ENCODE data around the gene TDRD9. TPM values are rescaled to one million over a fixed set of nuclear protein-coding genes. Genes with fewer than 3 reads are reported as not detected.

TDRD9 gene, protein sequence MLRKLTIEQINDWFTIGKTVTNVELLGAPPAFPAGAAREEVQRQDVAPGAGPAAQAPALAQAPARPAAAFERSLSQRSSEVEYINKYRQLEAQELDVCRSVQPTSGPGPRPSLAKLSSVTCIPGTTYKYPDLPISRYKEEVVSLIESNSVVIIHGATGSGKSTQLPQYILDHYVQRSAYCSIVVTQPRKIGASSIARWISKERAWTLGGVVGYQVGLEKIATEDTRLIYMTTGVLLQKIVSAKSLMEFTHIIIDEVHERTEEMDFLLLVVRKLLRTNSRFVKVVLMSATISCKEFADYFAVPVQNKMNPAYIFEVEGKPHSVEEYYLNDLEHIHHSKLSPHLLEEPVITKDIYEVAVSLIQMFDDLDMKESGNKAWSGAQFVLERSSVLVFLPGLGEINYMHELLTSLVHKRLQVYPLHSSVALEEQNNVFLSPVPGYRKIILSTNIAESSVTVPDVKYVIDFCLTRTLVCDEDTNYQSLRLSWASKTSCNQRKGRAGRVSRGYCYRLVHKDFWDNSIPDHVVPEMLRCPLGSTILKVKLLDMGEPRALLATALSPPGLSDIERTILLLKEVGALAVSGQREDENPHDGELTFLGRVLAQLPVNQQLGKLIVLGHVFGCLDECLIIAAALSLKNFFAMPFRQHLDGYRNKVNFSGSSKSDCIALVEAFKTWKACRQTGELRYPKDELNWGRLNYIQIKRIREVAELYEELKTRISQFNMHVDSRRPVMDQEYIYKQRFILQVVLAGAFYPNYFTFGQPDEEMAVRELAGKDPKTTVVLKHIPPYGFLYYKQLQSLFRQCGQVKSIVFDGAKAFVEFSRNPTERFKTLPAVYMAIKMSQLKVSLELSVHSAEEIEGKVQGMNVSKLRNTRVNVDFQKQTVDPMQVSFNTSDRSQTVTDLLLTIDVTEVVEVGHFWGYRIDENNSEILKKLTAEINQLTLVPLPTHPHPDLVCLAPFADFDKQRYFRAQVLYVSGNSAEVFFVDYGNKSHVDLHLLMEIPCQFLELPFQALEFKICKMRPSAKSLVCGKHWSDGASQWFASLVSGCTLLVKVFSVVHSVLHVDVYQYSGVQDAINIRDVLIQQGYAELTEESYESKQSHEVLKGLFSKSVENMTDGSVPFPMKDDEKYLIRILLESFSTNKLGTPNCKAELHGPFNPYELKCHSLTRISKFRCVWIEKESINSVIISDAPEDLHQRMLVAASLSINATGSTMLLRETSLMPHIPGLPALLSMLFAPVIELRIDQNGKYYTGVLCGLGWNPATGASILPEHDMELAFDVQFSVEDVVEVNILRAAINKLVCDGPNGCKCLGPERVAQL (N-terminal part only)
- total RNA-seq, result 1 to 10 TPM; 5.4 to 9.1 TPM
- 1 to 10 TPM in 4 of 6 donors, under 1 TPM in 2; 0.63 to 2.9 (median 1.4) TPM for polyA plus RNA-seq (ENCODE audit: insufficient read length in 6 of 6)
- long read RNA-seq, donor 1, result 0 reads
- long read RNA-seq, donor 2, result 0 reads
- long read RNA-seq, donor 3, result 0 reads
- long read RNA-seq, donor 4, partial matches to known transcripts, result 1 of 2 reads
- long read RNA-seq, donor 4, other reads (novel, unspliced or antisense), result 1 of 2 reads
- long read RNA-seq, donor 5, result 0 reads
- long read RNA-seq, donor 6, result 0 reads
- long read RNA-seq, donor 7, result 0 reads
- long read RNA-seq, donor 8, result 0 reads
- long read RNA-seq, donor 9, result 0 reads
- long read RNA-seq, donor 10, result 0 reads
- long read RNA-seq, donor 11, result 0 reads
- long read RNA-seq, donor 12, result 0 reads

DNA sequence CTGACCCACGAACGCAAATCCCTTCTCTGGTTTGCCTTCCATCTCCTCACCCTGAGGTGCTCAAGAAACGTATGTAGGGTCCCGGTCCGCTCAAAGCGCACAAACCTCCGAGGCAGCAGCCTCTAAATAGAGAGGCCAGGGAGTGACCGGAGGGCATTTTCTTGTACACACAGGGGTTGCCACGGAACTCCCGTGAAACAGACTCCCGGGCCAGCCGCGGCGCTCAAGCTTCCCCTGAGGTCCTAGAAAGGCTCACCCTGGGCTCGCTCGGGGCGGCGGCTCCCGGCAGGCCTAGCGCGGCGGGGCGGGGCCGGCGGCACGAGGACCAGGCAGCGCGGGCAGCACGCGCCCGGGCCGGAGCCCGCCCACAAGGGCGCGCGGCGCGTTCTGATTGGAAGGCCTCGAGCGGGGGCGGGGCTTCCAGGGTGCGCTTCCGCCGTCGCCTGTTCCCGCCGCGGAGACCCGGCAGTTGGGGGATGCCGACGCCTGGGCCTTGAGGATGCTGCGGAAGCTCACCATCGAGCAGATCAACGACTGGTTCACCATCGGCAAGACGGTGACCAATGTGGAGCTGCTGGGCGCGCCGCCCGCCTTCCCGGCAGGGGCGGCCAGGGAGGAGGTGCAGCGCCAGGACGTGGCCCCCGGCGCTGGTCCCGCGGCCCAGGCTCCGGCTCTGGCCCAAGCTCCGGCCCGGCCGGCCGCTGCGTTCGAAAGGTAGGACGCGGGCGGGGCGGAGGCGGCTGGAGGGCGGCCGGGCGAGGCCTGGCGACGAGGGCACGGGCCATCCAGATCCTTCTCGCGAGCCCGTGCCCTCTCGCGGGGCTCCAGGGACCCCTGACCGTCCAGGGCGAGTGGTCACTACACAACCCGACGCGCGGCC is at the start of gene TDRD9:
Gene TDRD9, plus strand, starts transcription at position 446 of the 880 bp plus-strand sequence. Its CDS starts 54 bp downstream, at position 500.
- no peak for DNase-seq
- Histone ChIP-seq H3K9me3 (no peaks in the 10 kb centered on the region), H3K4me3 (no peak within 1 kb of the TSS), H3K36me3 (no peaks in the 10 kb centered on the region), H3K27ac (no peak within 1 kb of the TSS), H3K4me1 (peaks cover 0 to 23% of the 10 kb centered on the region in 2 donors), H3K27me3 (peaks cover 0 to 4% of the 10 kb centered on the region in 2 donors)
- intact Hi-C loops (cut with DNase I), result no loop called here
- peak; percentile 49 for ATAC-seq
- TF ChIP-seq, protein P1, sequence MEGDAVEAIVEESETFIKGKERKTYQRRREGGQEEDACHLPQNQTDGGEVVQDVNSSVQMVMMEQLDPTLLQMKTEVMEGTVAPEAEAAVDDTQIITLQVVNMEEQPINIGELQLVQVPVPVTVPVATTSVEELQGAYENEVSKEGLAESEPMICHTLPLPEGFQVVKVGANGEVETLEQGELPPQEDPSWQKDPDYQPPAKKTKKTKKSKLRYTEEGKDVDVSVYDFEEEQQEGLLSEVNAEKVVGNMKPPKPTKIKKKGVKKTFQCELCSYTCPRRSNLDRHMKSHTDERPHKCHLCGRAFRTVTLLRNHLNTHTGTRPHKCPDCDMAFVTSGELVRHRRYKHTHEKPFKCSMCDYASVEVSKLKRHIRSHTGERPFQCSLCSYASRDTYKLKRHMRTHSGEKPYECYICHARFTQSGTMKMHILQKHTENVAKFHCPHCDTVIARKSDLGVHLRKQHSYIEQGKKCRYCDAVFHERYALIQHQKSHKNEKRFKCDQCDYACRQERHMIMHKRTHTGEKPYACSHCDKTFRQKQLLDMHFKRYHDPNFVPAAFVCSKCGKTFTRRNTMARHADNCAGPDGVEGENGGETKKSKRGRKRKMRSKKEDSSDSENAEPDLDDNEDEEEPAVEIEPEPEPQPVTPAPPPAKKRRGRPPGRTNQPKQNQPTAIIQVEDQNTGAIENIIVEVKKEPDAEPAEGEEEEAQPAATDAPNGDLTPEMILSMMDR (IDR thresholded peaks at IDR 0.05), result no peak

DNA sequence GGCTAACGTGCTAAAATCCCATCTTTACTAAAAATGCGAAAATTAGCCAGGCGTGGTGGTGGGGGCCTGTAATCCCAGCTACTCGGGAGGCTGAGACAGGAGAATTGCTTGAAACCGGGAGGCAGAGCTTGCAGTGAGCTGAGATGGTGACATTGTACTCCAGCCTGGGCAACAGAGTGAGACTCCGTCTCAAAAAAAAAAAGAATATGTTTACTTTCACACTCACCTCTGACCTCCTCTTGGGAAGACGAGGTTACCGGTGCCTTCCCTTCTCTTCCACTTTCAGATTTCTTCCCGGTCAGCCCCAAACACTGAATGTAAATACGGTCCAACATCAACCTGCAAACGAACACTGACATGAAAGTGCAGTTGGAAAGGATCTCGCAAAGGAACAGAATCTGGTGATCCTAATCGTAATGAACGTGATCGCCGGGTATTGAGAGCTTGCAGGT is 49.1 kb upstream of the TDRD9 start:
- Histone ChIP-seq H3K9me3 (no peaks in the 10 kb centered on the region), H3K27me3 (peaks cover 0 to 25% of the 10 kb centered on the region in 2 donors), H3K4me1 (peaks cover 30 to 39% of the 10 kb centered on the region in 2 donors), H3K4me3 (peak overlapping the region; percentile 19 to 30), H3K36me3 (no peaks in the 10 kb centered on the region), H3K27ac (peak overlapping the region; percentile 81 to 83)
- DNase-seq (no peak), ATAC-seq (no peak)
- TF ChIP-seq, protein P1 (IDR thresholded peaks at IDR 0.05), result no peak
- intact Hi-C loops (cut with DNase I), result no loop called here

DNA sequence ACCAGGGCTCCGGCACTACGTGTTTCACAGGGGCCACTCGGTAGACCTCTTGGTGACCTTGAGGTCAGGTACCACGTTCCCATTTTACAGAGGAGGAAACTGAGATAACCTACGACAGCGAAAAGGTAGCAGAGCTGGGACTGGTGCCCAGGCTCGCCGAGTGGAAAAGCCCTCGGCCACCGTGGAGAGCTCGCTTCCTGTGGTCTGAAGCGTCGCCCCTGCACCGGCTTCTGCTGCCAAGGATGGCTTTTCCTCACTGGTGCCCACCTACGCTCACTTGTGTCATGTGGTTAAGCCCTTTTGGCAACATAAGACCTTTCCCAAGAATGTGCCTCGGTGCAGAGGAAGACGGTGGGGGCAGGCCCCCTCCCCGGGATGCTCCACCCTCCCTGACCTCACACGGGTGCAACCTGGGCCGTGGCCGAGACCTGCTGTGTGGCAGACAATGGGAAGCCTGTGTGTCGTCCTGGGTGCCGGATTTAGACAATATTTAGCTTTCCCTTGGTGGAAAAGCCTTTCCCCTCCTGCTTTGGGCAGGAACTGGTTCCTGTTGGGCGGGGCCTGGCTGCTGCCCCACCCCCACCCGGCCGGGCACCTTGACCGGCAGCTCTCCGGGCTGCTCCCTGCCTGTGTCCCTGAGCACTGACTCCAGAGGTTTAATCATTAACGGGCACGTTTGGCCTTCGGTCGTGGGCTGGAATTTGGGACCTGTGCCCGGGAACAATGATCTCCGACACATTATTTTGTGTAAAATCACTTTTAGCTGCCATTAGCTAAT is 48.5 kb upstream of the TDRD9 start:
- peaks cover 0 to 25% of the 10 kb centered on the region in 2 donors for H3K27me3 ChIP-seq
- no peaks in the 10 kb centered on the region for H3K36me3 ChIP-seq
- peak; percentile 94 for ATAC-seq
- peaks cover 30 to 39% of the 10 kb centered on the region in 2 donors for H3K4me1 ChIP-seq
- H3K9me3 ChIP-seq, result no peaks in the 10 kb centered on the region
- peak in 3 of 4 donors; percentile 65 to 82 (median 81) for DNase-seq
- intact Hi-C loops (cut with DNase I), result no loop called here
- TF ChIP-seq, protein P1 (IDR thresholded peaks at IDR 0.05), result no peak
- H3K27ac ChIP-seq, result peak overlapping the region; percentile 81 to 83
- peak overlapping the region; percentile 19 to 30 for H3K4me3 ChIP-seq
